H1 (cell line): ENCODE results near the gene SLX9. TPM values are rescaled to one million over a fixed set of nuclear protein-coding genes. Genes with fewer than 3 reads are reported as not detected.

ENCODE experiments used
- CTCF ChIA-PET: fragments of 300-600 bp; sonication (Branson Sonifier 250); formaldehyde crosslinking; loops from one replicate; lab custom pipeline; 2021; ENCODE audit not compliant: partially characterized antibody; lab: Charles Lee
- POLR2A ChIA-PET: fragments of 300-600 bp; sonication (Branson Sonifier 250); formaldehyde crosslinking; loops from one replicate; lab custom pipeline; 2021; ENCODE audit warnings: inconsistent platforms; ENCODE audit not compliant: partially characterized antibody; lab: Charles Lee
- DNase-seq, 2 experiments: peaks; one replicate each; pipeline versions ENCODE4 v3.0.0 to v3.0.0-alpha.2; 2010 to 2022; ENCODE audit warnings: low spot score in 2 of 2, low read depth in 1 of 2, mixed read lengths in 1 of 2
- FAIRE-seq: peaks from 2 replicates; lab custom pipeline; 2011; peaks lifted over from hg19 to GRCh38; lab: Jason Lieb, UNC
- H2AFZ ChIP-seq: 2 replicates; pipeline ENCODE4 v1.8.1; 2012; ENCODE audit warnings: low read length, inconsistent platforms
- H2AK5ac ChIP-seq: 2 replicates; pipeline ENCODE4 v1.6.1; 2013; ENCODE audit warnings: low read depth, low read length
- H2BK120ac ChIP-seq: replicated peaks from 2 replicates; pipeline ENCODE3; 2013; ENCODE audit warnings: low read depth, low read length, inconsistent platforms
- H2BK12ac ChIP-seq: 2 replicates; pipeline ENCODE4 v1.6.1; 2013; ENCODE audit warnings: low read depth, low read length
- H2BK15ac ChIP-seq: 2 replicates; pipeline ENCODE4 v1.6.1; 2013; ENCODE audit warnings: low read length
- H2BK20ac ChIP-seq: 2 replicates; pipeline ENCODE4 v1.6.1; 2013; ENCODE audit warnings: low read length
- H2BK5ac ChIP-seq: 2 replicates; pipeline ENCODE4 v1.6.1; 2013; ENCODE audit warnings: low read depth, low read length
- H3K14ac ChIP-seq: 2 replicates; pipeline ENCODE4 v1.6.1; 2013; ENCODE audit warnings: inconsistent platforms; ENCODE audit not compliant: insufficient read length
- H3K18ac ChIP-seq: 2 replicates; pipeline ENCODE4 v1.6.1; 2013; ENCODE audit warnings: low read length; ENCODE audit errors: extremely low read depth
- H3K23ac ChIP-seq: 2 replicates; pipeline ENCODE4 v1.6.1; 2013; ENCODE audit warnings: inconsistent platforms; ENCODE audit not compliant: insufficient read length
- H3K23me2 ChIP-seq: 2 replicates; pipeline ENCODE4 v1.6.1; 2013; ENCODE audit warnings: low read depth, low read length
- H3K27ac ChIP-seq: 2 replicates; pipeline ENCODE4 v1.6.1; 2011; ENCODE audit warnings: low read depth, low read length, inconsistent platforms
- H3K27me3 ChIP-seq, 4 experiments: replicated peaks in 1 of 4; 1 replicate in 1 of 4; 2 replicates in 3 of 4; pipeline versions ENCODE4 v1.6.1 to v1.8.1; 2011 to 2013; ENCODE audit warnings: low read length in 3 of 4, mild to moderate bottlenecking in 3 of 4, inconsistent platforms in 2 of 4, mixed read lengths in 2 of 4, moderate library complexity in 1 of 4; ENCODE audit not compliant: control insufficient read depth in 3 of 4, insufficient read depth in 3 of 4; ENCODE audit errors: extremely low read depth in 1 of 4
- H3K36me3 ChIP-seq, 4 experiments: 2 replicates each; pipeline versions ENCODE4 v1.6.1 to v1.8.1; 2011 to 2013; ENCODE audit warnings: mild to moderate bottlenecking in 4 of 4, low read length in 3 of 4, moderate library complexity in 2 of 4, control low read depth in 1 of 4, inconsistent platforms in 1 of 4; ENCODE audit not compliant: insufficient read depth in 4 of 4, control insufficient read depth in 2 of 4
- H3K4ac ChIP-seq: replicated peaks from 2 replicates; pipeline ENCODE3; 2013; ENCODE audit warnings: low read length, low read depth, mixed read lengths, inconsistent platforms; ENCODE audit not compliant: insufficient read length
- H3K4me1 ChIP-seq, 4 experiments: replicated peaks in 1 of 4; 1 replicate in 1 of 4; 2 replicates in 3 of 4; pipeline versions ENCODE4 v1.6.1 to v1.8.1; 2011 to 2013; ENCODE audit warnings: low read length in 3 of 4, inconsistent platforms in 2 of 4, mixed read lengths in 1 of 4; ENCODE audit not compliant: insufficient read depth in 4 of 4, control insufficient read depth in 3 of 4
- H3K4me2 ChIP-seq, 2 experiments: 2 replicates each; pipeline versions ENCODE4 v1.6.1 to v1.8.1; 2011 to 2013; ENCODE audit warnings: low read depth in 2 of 2, low read length in 2 of 2, control low read depth in 1 of 2, inconsistent platforms in 1 of 2, mild to moderate bottlenecking in 1 of 2; ENCODE audit not compliant: insufficient read depth in 1 of 2
- H3K4me3 ChIP-seq, 4 experiments: fragments of 200-600, 300-600 bp in 1 of 4; sonication (generic), shearing (Covaris generic), sonication (Bioruptor Twin) in 1 of 4; 2 replicates each; pipeline versions ENCODE4 v1.5.1 to v1.8.1; 2011 to 2016; ENCODE audit warnings: low read length in 4 of 4, low read depth in 3 of 4, control low read depth in 2 of 4, inconsistent platforms in 2 of 4, mild to moderate bottlenecking in 2 of 4, mixed read lengths in 1 of 4, moderate library complexity in 1 of 4; ENCODE audit not compliant: insufficient read depth in 2 of 4; ENCODE audit errors: extremely low read depth in 1 of 4
- H3K56ac ChIP-seq: replicated peaks from 2 replicates; pipeline ENCODE3; 2013; ENCODE audit warnings: low read depth, mild to moderate bottlenecking, mixed read lengths, low read length, inconsistent platforms; ENCODE audit not compliant: insufficient read length
- H3K79me1 ChIP-seq: 2 replicates; pipeline ENCODE4 v1.6.1; 2013; ENCODE audit warnings: low read depth, low read length, control low read depth
- H3K79me2 ChIP-seq, 2 experiments: 2 replicates each; pipeline versions ENCODE4 v1.6.1 to v1.8.1; 2012 to 2013; ENCODE audit warnings: low read length in 2 of 2, mild to moderate bottlenecking in 2 of 2, inconsistent platforms in 1 of 2; ENCODE audit not compliant: insufficient read depth in 2 of 2, control insufficient read depth in 1 of 2
- H3K9ac ChIP-seq, 4 experiments: replicated peaks in 1 of 4; 1 replicate in 1 of 4; 2 replicates in 3 of 4; pipeline versions ENCODE4 v1.6.1 to v1.8.1; 2011 to 2013; ENCODE audit warnings: low read depth in 3 of 4, low read length in 3 of 4, control low read depth in 2 of 4, mild to moderate bottlenecking in 2 of 4, moderate library complexity in 2 of 4, inconsistent platforms in 1 of 4; ENCODE audit errors: extremely low read depth in 1 of 4
- H3K9me3 ChIP-seq, 2 experiments: 2 replicates each; pipeline versions ENCODE4 v1.6.1 to v1.8.1; 2012 to 2013; ENCODE audit warnings: mild to moderate bottlenecking in 2 of 2, moderate library complexity in 2 of 2, control low read depth in 1 of 2, inconsistent platforms in 1 of 2, low read depth in 1 of 2, low read length in 1 of 2, mixed read lengths in 1 of 2; ENCODE audit not compliant: insufficient read depth in 2 of 2
- H4K20me1 ChIP-seq, 2 experiments: replicated peaks in 1 of 2; 2 replicates each; pipeline versions ENCODE3 to v1.8.1; 2011 to 2013; ENCODE audit warnings: inconsistent platforms in 2 of 2, low read length in 2 of 2, mild to moderate bottlenecking in 1 of 2; ENCODE audit not compliant: insufficient read depth in 2 of 2, control insufficient read depth in 1 of 2
- H4K5ac ChIP-seq: 2 replicates; pipeline ENCODE4 v1.6.1; 2013; ENCODE audit warnings: low read length, low read depth, mixed read lengths, inconsistent platforms; ENCODE audit not compliant: insufficient read length
- H4K8ac ChIP-seq: 2 replicates; pipeline ENCODE4 v1.8.0; 2013; ENCODE audit warnings: mild to moderate bottlenecking, moderate library complexity, low read length, inconsistent platforms; ENCODE audit not compliant: insufficient read depth; ENCODE audit errors: extremely low read depth
- H4K91ac ChIP-seq: replicated peaks from 2 replicates; pipeline ENCODE3; 2013; ENCODE audit warnings: low read length, mixed read lengths, inconsistent platforms; ENCODE audit not compliant: insufficient read length
- CBX5 ChIP-seq: fragments of 300-800, 300-1000 bp; sonication (generic); IDR thresholded peaks from 2 replicates; pipeline ENCODE4 v1.7.1; 2016; ENCODE audit warnings: antibody characterized with exemption, low read length, low read depth
- CHD2 ChIP-seq: IDR thresholded peaks from 2 replicates; pipeline ENCODE4 v1.6.1; 2012; ENCODE audit warnings: low read length, improper control_type of control experiment
- POLR2AphosphoS5 ChIP-seq: IDR thresholded peaks from 2 replicates; pipeline ENCODE4 v1.6.1; 2011; ENCODE audit warnings: low read depth, low read length
- RFX5 ChIP-seq: IDR thresholded peaks from 2 replicates; pipeline ENCODE4 v1.6.1; 2011; ENCODE audit warnings: low read depth, low read length, improper control_type of control experiment, borderline replicate concordance
- RNF2 ChIP-seq: fragments of 200-900, 300-1000 bp; sonication (generic); IDR thresholded peaks from 2 replicates; pipeline ENCODE4 v1.7.1; 2016; ENCODE audit warnings: borderline replicate concordance, low read depth, mild to moderate bottlenecking, antibody characterized with exemption, low read length; ENCODE audit not compliant: poor library complexity, severe bottlenecking; ENCODE audit errors: missing control alignments
- SP1 ChIP-seq: IDR thresholded peaks from 2 replicates; pipeline ENCODE4 v1.6.1; 2011; ENCODE audit warnings: low read depth, low read length
- TEAD4 ChIP-seq: IDR thresholded peaks from 2 replicates; pipeline ENCODE4 v1.6.1; 2012; ENCODE audit warnings: low read depth, low read length, inconsistent platforms, mixed read lengths
- WGBS, 2 experiments: shearing (Covaris generic) in 1 of 2; methylation state at CpG; one replicate each; pipeline versions ENCODE4 v1.1.6 to v1.1.7; 2013 to 2015; ENCODE audit warnings: low lambda C conversion rate in 2 of 2, mixed read lengths in 2 of 2, inconsistent platforms in 1 of 2, low coverage in 1 of 2, missing lambda C conversion rate in 1 of 2; ENCODE audit not compliant: insufficient replicate concordance in 2 of 2, insufficient coverage in 1 of 2, insufficient read length in 1 of 2; ENCODE audit errors: extremely low coverage in 1 of 2, missing lambda C conversion rate in 1 of 2; 5-methylcytosine and 5-hydroxymethylcytosine counted together
- polyA plus RNA-seq, 7 experiments: library from polyadenylated mRNA; depleted of rRNA in 3 of 7; stranded (reverse) in 5 of 7; unstranded in 2 of 7; fragments of >200 nt in 5 of 7; fragments of 200-250 nt in 2 of 7; gene quantifications; 1 replicate in 5 of 7; 2 replicates in 1 of 7; 4 replicates in 1 of 7; pipeline versions ENCODE4 v1.2.1 to v1.2.3, GENCODE V29; 2011 to 2013; ENCODE audit warnings: missing spikeins in 2 of 7, mixed read lengths in 2 of 7
- total RNA-seq: library from RNA; stranded (reverse); fragmentation: NEBNext Ultra II Directional; extraction: Animal tissue kit (Norgen Biotek cat#: 25700); gene quantifications from 2 replicates; pipeline ENCODE4 v1.2.1, GENCODE V29; 2021

SLX9 gene
- total and polyA plus RNA-seq, 2 of the 8 experiments (the other 6 are each of a cell fraction or from before 2014, with no cell fraction given): 17.7 to 57.3 TPM

DNA sequence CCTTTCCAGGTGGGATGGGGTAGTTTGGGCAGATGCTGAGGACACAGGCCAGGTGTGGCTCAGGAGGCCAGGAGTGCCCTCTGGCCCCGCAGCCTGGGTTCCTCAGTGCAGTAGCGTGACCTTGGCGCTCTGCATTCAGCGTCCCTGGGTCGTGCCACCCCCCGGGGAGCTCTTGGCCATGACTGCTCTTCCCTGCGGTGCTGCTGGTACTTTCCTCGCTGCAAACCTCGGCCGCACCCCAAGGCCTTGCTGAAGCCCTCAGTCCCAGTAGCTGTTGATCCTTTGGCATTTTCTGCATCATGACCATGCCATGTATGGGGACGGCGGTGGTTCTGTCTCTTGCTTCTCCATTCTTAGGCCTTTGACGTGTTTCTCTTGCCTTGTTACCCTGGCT lies 13.8 kb downstream of the SLX9 start:
- DNase-seq (no peak), FAIRE-seq (no peak)
- no peak overlapping the region for H3K27ac ChIP-seq
- no peak overlapping the region for H2BK20ac ChIP-seq
- no peak overlapping the region; a peak in 1 of 7 replicates for H3K9ac ChIP-seq
- no peaks in the 10 kb centered on the region for H3K9me3 ChIP-seq
- H3K56ac ChIP-seq: no peak overlapping the region
- peaks cover 3 to 17% (median 12%) of the 10 kb centered on the region in 4 experiments; a peak in 5 of 8 replicates for H3K36me3 ChIP-seq
- no peak overlapping the region for H3K18ac ChIP-seq
- H3K14ac ChIP-seq: no peak overlapping the region
- H2BK12ac ChIP-seq: no peak overlapping the region
- TF ChIP-seq POLR2AphosphoS5: no peak
- no peak for TF ChIP-seq TEAD4
- no peak for TF ChIP-seq CBX5
- TF ChIP-seq SP1: no peak
- TF ChIP-seq RNF2: no peak
- no peak for TF ChIP-seq CHD2
- TF ChIP-seq RFX5: no peak
- no peaks in the 10 kb centered on the region for H3K27me3 ChIP-seq
- H4K8ac ChIP-seq: no peak overlapping the region; the same call in 1 of the 2 replicates
- H3K79me1 ChIP-seq: peaks cover 28% of the 10 kb centered on the region
- H3K79me2 ChIP-seq: peaks cover 5 to 71% of the 10 kb centered on the region in 2 experiments; a peak in 3 of 4 replicates
- H2AK5ac ChIP-seq: no peak overlapping the region
- no peak overlapping the region for H3K4me3 ChIP-seq
- POLR2A ChIA-PET: interaction anchor here (0.9 kb wide), 1 partner anchor 14 kb away, joined by 3 read pairs; the partner anchor contains the start of gene SLX9
- H2BK120ac ChIP-seq: no peak overlapping the region
- H2BK15ac ChIP-seq: no peak overlapping the region
- H4K5ac ChIP-seq: no peak overlapping the region
- H4K20me1 ChIP-seq: peaks cover 27 to 64% of the 10 kb centered on the region in 2 experiments
- no peaks in the 10 kb centered on the region; a peak in 1 of 7 replicates for H3K4me1 ChIP-seq
- H3K4me2 ChIP-seq: no peak overlapping the region
- no peaks in the 10 kb centered on the region for H3K23me2 ChIP-seq
- H3K23ac ChIP-seq: no peak overlapping the region
- no peak overlapping the region for H4K91ac ChIP-seq
- no peak overlapping the region for H2BK5ac ChIP-seq
- no peak overlapping the region for H3K4ac ChIP-seq
- 96% methylated on average over 10 of the region's 13 CpGs; no CpG with 5 or more reads in 1 of the 2 experiments for WGBS, 2 experiments
- no peak overlapping the region for H2AFZ ChIP-seq
- CTCF ChIA-PET: interaction anchor here (0.9 to 5.7 kb wide), 8 partner anchors 24 to 175 kb away, joined by 3 to 29 read pairs (median 3); no protein-coding TSS in a partner anchor
